ENCODE results near the gene TMEM17.

TMEM17 gene

GRCh38 chr2:62455957-62456692 lies 49.9 kb downstream of the TMEM17 start:
- no peak for DNase-seq (ENCODE audit: low spot score)

DNA sequence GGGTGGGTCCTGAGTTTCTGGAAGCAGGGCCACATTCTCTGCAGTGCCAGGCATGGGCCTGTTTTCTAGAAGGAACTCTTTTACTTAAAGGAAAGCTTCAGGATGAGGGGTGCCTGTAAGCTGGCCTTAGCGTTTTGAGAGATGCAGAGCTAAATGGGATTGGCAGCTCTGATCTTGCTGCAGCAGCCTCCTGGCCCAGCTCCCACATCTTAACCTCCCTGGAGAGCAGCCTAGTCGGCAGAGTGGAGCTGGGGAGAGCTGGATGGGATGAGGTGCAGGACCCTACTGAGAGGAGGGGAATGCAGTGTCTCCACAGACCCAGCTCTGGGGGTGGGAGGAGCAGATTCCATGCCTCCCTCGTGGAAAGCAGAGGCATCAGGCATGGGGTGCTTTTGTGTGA lies 52.0 kb downstream of the TMEM17 start:
- DNase-seq (ENCODE audit: low spot score), result no peak

- no peak for DNase-seq (ENCODE audit: low spot score)
Observed at GRCh38 chr2:62452701-62453454, 53.1 kb downstream of the TMEM17 start.

GRCh38 chr2:62450716-62451191 lies 55.2 kb downstream of the TMEM17 start:
- DNase-seq (ENCODE audit: low spot score), result no peak
